Thoracic aorta (tissue), 2 donors: ENCODE data around the gene B4GALT5. TPM values are rescaled to one million over a fixed set of nuclear protein-coding genes. Genes with fewer than 3 reads are reported as not detected.

Source experiments
- ATAC-seq: fragments of 150-250 bp; one replicate; pipeline ENCODE4 v1.8.0; 2017; ENCODE audit warnings: low read depth; ENCODE audit not compliant: insufficient number of reproducible peaks, low FRiP score
- DNase-seq: peaks from one replicate; pipeline ENCODE4 v3.0.0-alpha.2; 2020; ENCODE audit warnings: low spot score
- H3K27ac ChIP-seq, 2 donors: fragments of 200-600 bp; sonication (generic); 1 replicate in 1 of 2; 2 replicates in 1 of 2; pipeline ENCODE4 v1.5.1; 2016; ENCODE audit warnings: mild to moderate bottlenecking in 2 of 2, moderate library complexity in 2 of 2
- H3K27me3 ChIP-seq: fragments of 200-600 bp; sonication (generic); replicated peaks from 2 replicates; pipeline ENCODE4 v1.6.0; 2016; ENCODE audit warnings: mild to moderate bottlenecking; ENCODE audit not compliant: insufficient read depth
- H3K36me3 ChIP-seq: fragments of 200-600 bp; sonication (generic); one replicate; pipeline ENCODE4 v1.5.1; 2016
- H3K4me1 ChIP-seq, 2 donors: fragments of 200-600 bp; sonication (generic); 1 replicate in 1 of 2; 2 replicates in 1 of 2; pipeline versions ENCODE4 v1.5.1 to v1.6.0; 2016; ENCODE audit warnings: low read depth in 2 of 2, mild to moderate bottlenecking in 1 of 2; ENCODE audit not compliant: control insufficient read depth in 1 of 2
- H3K4me3 ChIP-seq: fragments of 200-600 bp; sonication (generic); 2 replicates; pipeline ENCODE4 v1.5.1; 2016; ENCODE audit warnings: mild to moderate bottlenecking
- H3K9me3 ChIP-seq: fragments of 200-600 bp; sonication (generic); 2 replicates; pipeline ENCODE4 v1.5.1; 2016
- total RNA-seq, 2 donors: library from RNA; depleted of rRNA; stranded (reverse); fragments of >200 nt; gene quantifications; one replicate each; pipeline versions ENCODE4 v1.1.0 to v1.2.3, GENCODE V29; 2016
- TF ChIP-seq, protein P1 (sequence below): fragments of 200-600 bp; sonication (generic); IDR thresholded peaks from one replicate; pipeline ENCODE4 v1.5.1; 2019; ENCODE audit warnings: antibody characterized with exemption

Gene B4GALT5
- total RNA-seq, 2 donors from 2014 or later, result 15.7 to 45.3 TPM

DNA sequence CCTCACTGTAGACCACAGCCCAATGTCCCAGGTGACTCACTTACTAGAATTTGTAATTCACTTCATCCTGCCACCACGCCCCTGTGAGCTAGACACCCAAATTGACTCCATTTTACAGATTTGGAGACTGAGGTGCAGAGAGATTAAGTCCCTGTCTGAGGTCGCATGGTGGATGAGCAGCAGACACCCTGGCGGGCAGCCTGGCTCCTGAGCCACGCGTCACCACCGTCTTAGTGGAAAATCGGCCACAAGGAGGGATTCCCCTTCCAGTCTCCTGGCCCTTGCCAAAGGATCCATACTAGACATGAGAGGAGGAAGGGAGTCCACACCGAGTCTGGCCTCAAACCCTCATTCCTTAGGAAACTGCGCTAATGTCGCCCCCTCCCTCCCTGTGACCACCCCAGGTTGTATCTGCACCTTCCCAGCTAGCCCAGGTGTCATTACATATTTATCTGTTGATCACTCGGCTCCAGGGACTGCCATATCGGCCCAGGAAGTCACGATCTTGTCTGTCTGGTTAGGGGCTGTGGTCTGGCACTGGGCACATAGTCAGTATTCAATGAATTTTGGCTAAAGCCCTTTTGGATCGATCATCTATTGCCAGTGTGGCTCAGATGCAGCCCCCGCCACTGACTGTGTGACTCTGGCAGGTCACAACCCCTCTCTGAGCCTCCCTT is 120.1 kb downstream of the B4GALT5 start:
- Histone ChIP-seq H3K36me3 (no peaks in the 10 kb centered on the region), H3K27ac (peak overlapping the region; percentile 91 to 94), H3K4me3 (no peak overlapping the region), H3K4me1 (peaks cover 15 to 73% of the 10 kb centered on the region in 2 donors), H3K9me3 (no peaks in the 10 kb centered on the region), H3K27me3 (no peaks in the 10 kb centered on the region)
- TF ChIP-seq, protein P1, sequence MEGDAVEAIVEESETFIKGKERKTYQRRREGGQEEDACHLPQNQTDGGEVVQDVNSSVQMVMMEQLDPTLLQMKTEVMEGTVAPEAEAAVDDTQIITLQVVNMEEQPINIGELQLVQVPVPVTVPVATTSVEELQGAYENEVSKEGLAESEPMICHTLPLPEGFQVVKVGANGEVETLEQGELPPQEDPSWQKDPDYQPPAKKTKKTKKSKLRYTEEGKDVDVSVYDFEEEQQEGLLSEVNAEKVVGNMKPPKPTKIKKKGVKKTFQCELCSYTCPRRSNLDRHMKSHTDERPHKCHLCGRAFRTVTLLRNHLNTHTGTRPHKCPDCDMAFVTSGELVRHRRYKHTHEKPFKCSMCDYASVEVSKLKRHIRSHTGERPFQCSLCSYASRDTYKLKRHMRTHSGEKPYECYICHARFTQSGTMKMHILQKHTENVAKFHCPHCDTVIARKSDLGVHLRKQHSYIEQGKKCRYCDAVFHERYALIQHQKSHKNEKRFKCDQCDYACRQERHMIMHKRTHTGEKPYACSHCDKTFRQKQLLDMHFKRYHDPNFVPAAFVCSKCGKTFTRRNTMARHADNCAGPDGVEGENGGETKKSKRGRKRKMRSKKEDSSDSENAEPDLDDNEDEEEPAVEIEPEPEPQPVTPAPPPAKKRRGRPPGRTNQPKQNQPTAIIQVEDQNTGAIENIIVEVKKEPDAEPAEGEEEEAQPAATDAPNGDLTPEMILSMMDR, result no peak
- ATAC-seq, result no peak
- no peak for DNase-seq

DNA sequence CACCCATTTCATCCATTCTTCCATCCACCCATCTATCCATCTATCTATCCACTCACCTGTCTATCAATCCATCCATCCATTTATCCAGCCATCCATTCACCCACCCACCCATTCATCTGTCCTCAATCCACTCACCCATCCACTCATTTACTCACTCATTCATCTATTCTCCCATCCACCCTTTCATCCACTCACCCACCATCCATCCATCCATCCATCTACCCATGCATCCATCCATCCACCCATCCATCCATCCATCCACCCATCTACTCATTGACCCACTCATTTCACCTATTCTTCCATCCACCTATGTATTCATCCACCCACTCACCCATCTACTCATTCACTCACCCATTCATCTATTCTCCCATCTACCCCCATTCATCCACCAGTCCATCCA is 121.6 kb downstream of the B4GALT5 start:
- Histone ChIP-seq H3K27me3 (no peaks in the 10 kb centered on the region), H3K36me3 (no peaks in the 10 kb centered on the region), H3K4me1 (peaks cover 26 to 87% of the 10 kb centered on the region in 2 donors), H3K9me3 (no peaks in the 10 kb centered on the region), H3K27ac (peak overlapping the region; percentile 91 to 94), H3K4me3 (no peak overlapping the region)
- DNase-seq (no peak), ATAC-seq (no peak)
- TF ChIP-seq, protein P1, result no peak

DNA sequence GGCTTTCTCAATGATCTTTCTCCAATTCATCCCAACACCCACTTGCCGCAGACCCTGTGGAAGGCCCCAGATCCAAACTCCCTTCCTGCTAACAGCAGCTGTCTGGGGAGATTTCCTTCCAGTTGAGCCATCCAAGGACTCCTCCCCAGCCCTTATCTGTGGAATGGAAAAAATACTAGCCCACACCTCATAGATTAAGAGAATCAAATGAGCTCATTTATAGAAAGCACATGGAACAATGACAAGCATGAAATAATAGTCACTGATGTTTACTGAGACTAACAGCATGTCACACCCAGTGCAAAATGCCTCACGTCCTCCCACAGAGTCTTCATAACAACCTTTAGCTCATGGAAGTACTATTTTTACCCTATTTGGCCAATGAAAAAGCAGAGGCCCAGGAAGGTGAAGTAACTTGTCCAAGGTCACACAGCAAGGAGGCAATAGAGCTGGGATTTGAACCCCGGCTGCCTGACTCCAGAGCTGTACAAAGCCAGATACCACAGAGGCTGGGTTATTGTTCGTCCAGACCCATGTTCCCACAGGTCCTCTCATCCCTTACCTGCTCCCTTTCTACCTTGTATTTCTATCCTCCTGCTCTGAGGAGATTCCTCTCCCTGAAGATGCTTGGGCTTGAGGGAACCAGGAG is 122.3 kb downstream of the B4GALT5 start:
- DNase-seq (no peak), ATAC-seq (peak; percentile 37)
- TF ChIP-seq, protein P1, result no peak
- Histone ChIP-seq H3K27me3 (no peaks in the 10 kb centered on the region), H3K4me1 (peaks cover 28 to 94% of the 10 kb centered on the region in 2 donors), H3K4me3 (no peak overlapping the region), H3K9me3 (no peaks in the 10 kb centered on the region), H3K36me3 (no peaks in the 10 kb centered on the region), H3K27ac (peak overlapping the region; percentile 91 to 94)

DNA sequence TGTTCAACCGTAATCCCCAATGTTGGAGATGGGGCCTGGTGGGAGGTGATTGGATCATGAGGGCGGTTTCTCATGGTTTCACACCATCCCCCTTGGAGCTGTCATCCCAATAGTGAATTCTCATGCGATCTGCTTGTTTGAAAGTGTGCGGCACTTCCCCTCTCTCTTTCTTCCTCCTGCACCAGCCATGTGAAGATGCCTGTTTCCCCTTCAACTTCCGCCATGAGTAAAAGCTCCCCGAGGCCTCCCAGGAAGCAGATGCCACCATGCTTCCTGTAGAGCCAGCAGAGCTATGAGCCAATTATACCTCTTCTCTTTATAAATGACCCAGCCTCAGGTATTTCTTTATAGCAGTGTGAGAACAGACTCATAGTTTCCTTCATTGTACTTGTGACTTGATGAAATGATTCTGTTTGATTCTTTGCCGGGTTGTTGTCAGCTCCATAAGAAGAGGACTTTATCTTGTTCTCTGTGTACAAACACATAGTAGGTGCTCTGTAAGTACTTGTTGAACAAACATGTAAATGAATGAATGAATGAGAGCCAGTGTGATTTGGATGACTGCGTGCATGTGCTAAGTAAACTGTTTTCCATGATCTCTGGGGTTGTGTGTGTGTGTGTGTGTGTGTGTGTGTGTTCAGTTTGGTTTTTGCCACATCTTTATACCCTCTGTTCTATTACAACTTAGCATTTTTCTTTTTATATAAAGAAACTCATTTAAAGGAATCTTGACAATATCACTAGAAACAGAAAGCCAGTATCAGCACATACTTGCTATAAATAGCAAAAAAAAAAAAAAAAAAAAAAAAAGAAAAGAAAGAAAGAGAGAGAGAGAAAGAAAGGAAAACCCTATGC is 123.3 kb downstream of the B4GALT5 start:
- TF ChIP-seq, protein P1, result no peak
- Histone ChIP-seq H3K27ac (peak overlapping the region; percentile 91 to 94), H3K4me1 (peaks cover 28 to 92% of the 10 kb centered on the region in 2 donors), H3K36me3 (no peaks in the 10 kb centered on the region), H3K9me3 (no peaks in the 10 kb centered on the region), H3K4me3 (no peak overlapping the region), H3K27me3 (no peaks in the 10 kb centered on the region)
- no peak for ATAC-seq
- DNase-seq, result no peak

DNA sequence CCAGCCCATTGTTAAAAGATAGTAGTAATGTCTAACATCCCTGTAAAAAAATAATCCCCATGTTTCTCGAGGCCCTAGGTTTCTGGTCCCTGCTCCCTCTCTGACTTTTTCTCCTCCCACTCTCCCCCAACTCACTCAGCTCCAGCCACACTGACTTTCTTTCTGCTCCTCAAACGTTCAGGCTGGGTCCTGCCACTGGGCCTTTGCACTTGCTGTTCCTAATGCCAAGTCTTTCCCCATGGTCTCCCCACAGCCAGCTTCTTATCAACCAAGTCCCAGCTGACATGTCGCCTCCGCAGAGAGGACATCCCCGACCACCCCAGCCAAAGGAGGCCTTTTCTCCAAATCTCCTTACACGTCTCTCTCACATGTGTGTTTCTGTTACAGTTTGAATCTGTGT is 123.9 kb downstream of the B4GALT5 start:
- TF ChIP-seq, protein P1, result no peak
- no peak overlapping the region for H3K4me3 ChIP-seq
- no peaks in the 10 kb centered on the region for H3K27me3 ChIP-seq
- ATAC-seq (no peak), DNase-seq (no peak)
- H3K27ac ChIP-seq, result peak overlapping the region; percentile 91 to 94
- no peaks in the 10 kb centered on the region for H3K9me3 ChIP-seq
- peaks cover 32 to 92% of the 10 kb centered on the region in 2 donors for H3K4me1 ChIP-seq
- no peaks in the 10 kb centered on the region for H3K36me3 ChIP-seq
